Measurements from ENCODE around the gene SNTG2. TPM values are rescaled to one million over a fixed set of nuclear protein-coding genes. Genes with fewer than 3 reads are reported as not detected.

Gene SNTG2
- polyA plus RNA-seq, 3 donors, result not detected

DNA sequence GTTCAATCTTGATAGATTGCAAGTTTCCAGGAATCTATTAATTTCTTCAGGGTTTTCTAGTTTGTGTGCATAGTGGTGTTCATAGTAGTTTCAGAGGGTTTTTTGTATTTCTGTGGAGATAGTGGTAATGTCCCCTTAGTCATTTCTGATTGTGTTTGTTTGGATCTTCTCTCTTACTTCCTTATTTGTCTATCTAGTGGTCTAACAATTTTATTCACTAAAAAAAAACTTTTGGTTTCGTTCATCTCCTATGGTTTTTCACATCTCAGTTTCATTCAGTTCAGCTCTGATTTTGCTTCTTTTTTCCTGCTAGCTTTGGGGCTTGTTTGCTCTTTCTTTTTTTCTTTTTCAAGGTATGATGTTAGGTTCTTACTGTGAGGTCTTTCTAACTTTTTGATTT, 94.5 kb downstream of the SNTG2 start:
- no CpG with 5 or more reads among the region's 1 CpG for WGBS (ENCODE audit: insufficient coverage)
- Histone ChIP-seq H3K36me3 (replicated peaks in 1 of 2; ENCODE audit: control insufficient read depth in 1 of 2, insufficient read depth in 2 of 2, low read length in 2 of 2) (no peaks in the 10 kb centered on the region), H3K4me3 (replicated peaks in 1 of 3; ENCODE audit: low read depth in 2 of 3, low read length in 3 of 3) (no peak overlapping the region), H3K4me1 (ENCODE audit: control insufficient read depth in 1 of 2, insufficient read depth in 2 of 2, low read length in 2 of 2) (no peaks in the 10 kb centered on the region), H4K20me1 (ENCODE audit: insufficient read depth, low read length) (no peaks in the 10 kb centered on the region), H3K27me3 (ENCODE audit: control insufficient read depth in 2 of 2, insufficient read depth in 2 of 2, low read length in 2 of 2) (no peaks in the 10 kb centered on the region), H2AFZ (ENCODE audit: insufficient read depth, low read depth, low read length, poor library complexity, severe bottlenecking) (no peak overlapping the region), H3K4me2 (replicated peaks; ENCODE audit: extremely low read depth, low read length, poor library complexity, severe bottlenecking) (no peak overlapping the region), H3K9me3 (replicated peaks in 1 of 2; ENCODE audit: control insufficient read depth in 1 of 2, insufficient read depth in 1 of 2, low read length in 2 of 2) (no peaks in the 10 kb centered on the region), H3K27ac (ENCODE audit: low read depth in 1 of 2, low read length in 2 of 2) (no peak overlapping the region), H3K79me2 (ENCODE audit: insufficient read depth, low read length) (no peaks in the 10 kb centered on the region), H3K9ac (ENCODE audit: insufficient read depth, low read length, poor library complexity, severe bottlenecking) (no peak overlapping the region)
- TF ChIP-seq, protein P1, sequence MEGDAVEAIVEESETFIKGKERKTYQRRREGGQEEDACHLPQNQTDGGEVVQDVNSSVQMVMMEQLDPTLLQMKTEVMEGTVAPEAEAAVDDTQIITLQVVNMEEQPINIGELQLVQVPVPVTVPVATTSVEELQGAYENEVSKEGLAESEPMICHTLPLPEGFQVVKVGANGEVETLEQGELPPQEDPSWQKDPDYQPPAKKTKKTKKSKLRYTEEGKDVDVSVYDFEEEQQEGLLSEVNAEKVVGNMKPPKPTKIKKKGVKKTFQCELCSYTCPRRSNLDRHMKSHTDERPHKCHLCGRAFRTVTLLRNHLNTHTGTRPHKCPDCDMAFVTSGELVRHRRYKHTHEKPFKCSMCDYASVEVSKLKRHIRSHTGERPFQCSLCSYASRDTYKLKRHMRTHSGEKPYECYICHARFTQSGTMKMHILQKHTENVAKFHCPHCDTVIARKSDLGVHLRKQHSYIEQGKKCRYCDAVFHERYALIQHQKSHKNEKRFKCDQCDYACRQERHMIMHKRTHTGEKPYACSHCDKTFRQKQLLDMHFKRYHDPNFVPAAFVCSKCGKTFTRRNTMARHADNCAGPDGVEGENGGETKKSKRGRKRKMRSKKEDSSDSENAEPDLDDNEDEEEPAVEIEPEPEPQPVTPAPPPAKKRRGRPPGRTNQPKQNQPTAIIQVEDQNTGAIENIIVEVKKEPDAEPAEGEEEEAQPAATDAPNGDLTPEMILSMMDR (IDR thresholded peaks at IDR 0.05), result no peak
- peaks cover 0 to 3% (median 0%) of the 10 kb centered on the region in 3 donors for H3K27me3 Mint-ChIP-seq (ENCODE audit: low read depth in 3 of 3)
- DNase-seq, result no peak
- no peak overlapping the region for H3K4me3 Mint-ChIP-seq
- H3K36me3 Mint-ChIP-seq, result no peaks in the 10 kb centered on the region
- H3K9me3 Mint-ChIP-seq, result peaks cover 2 to 6% (median 3%) of the 10 kb centered on the region in 7 donors
- H3K4me1 Mint-ChIP-seq, result no peaks in the 10 kb centered on the region
- H3K27ac Mint-ChIP-seq, result no peak overlapping the region
- intact Hi-C loops (cut with micrococcal nuclease), result no loop called here

DNA sequence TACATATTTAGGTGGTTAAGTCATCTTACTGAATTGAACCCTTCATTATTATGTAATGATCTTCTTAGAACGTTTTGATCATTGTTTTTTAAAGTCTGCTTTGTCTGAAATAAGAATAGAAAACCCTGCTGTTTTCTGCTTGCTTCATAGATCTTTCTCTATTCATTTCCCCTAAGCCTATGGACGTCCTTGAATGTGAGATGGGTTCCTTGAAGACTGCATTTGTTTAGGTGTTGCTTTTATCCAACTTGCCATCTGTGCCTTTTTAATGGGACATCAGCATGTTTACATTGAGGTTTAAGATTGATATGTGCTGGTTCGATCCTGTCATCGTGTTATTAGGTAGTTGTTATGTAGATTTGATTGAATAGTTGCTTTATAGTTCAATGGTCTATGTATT, 95.4 kb downstream of the SNTG2 start:
- no peak overlapping the region for H2AFZ ChIP-seq (ENCODE audit: insufficient read depth, low read depth, low read length, poor library complexity, severe bottlenecking)
- DNase-seq, result no peak
- Mint-ChIP-seq H3K27ac (no peak overlapping the region), H3K4me3 (no peak overlapping the region), H3K36me3 (no peaks in the 10 kb centered on the region), H3K9me3 (peaks cover 2 to 6% (median 3%) of the 10 kb centered on the region in 7 donors), H3K4me1 (no peaks in the 10 kb centered on the region), H3K27me3 (ENCODE audit: low read depth in 3 of 3) (peaks cover 0 to 3% (median 0%) of the 10 kb centered on the region in 3 donors)
- H3K27ac ChIP-seq (ENCODE audit: low read depth in 1 of 2, low read length in 2 of 2), result no peak overlapping the region
- no peaks in the 10 kb centered on the region for H3K36me3 ChIP-seq (replicated peaks in 1 of 2; ENCODE audit: control insufficient read depth in 1 of 2, insufficient read depth in 2 of 2, low read length in 2 of 2)
- 95% methylated on average over 2 of the region's 4 CpGs for WGBS (ENCODE audit: insufficient coverage)
- H3K4me2 ChIP-seq (replicated peaks; ENCODE audit: extremely low read depth, low read length, poor library complexity, severe bottlenecking), result no peak overlapping the region
- H3K9ac ChIP-seq (ENCODE audit: insufficient read depth, low read length, poor library complexity, severe bottlenecking), result no peak overlapping the region
- H3K27me3 ChIP-seq (ENCODE audit: control insufficient read depth in 2 of 2, insufficient read depth in 2 of 2, low read length in 2 of 2), result no peaks in the 10 kb centered on the region
- no peaks in the 10 kb centered on the region for H3K79me2 ChIP-seq (ENCODE audit: insufficient read depth, low read length)
- H3K9me3 ChIP-seq (replicated peaks in 1 of 2; ENCODE audit: control insufficient read depth in 1 of 2, insufficient read depth in 1 of 2, low read length in 2 of 2), result no peaks in the 10 kb centered on the region
- intact Hi-C loops (cut with micrococcal nuclease), result no loop called here
- no peak overlapping the region for H3K4me3 ChIP-seq (replicated peaks in 1 of 3; ENCODE audit: low read depth in 2 of 3, low read length in 3 of 3)
- H4K20me1 ChIP-seq (ENCODE audit: insufficient read depth, low read length), result no peaks in the 10 kb centered on the region
- TF ChIP-seq, protein P1 (IDR thresholded peaks at IDR 0.05), result no peak
- H3K4me1 ChIP-seq (ENCODE audit: control insufficient read depth in 1 of 2, insufficient read depth in 2 of 2, low read length in 2 of 2), result no peaks in the 10 kb centered on the region

All from CD14-positive monocyte (primary cell).